GM19324 (cell line): ENCODE results near the gene CEP70.
"Not testable (repeated sequence)": the region's sequence is repeated elsewhere in the genome, so short reads cannot be mapped to it uniquely, and the experiment has no call there.

Source experiments
- ATAC-seq: cut with Tn5 transposase; IDR thresholded peaks from one replicate; pipeline ENCODE4 v1.9.1; 2021; ENCODE audit warnings: mild to moderate bottlenecking, moderate library complexity; ENCODE audit not compliant: unreplicated experiment, low FRiP score

Gene CEP70

GRCh38 chr3:138455801-138456716, 138.0 kb downstream of the CEP70 start:
- no peak for ATAC-seq

- ATAC-seq, result not testable (repeated sequence)
These were observed 140.1 kb downstream of the CEP70 start for GRCh38 chr3:138453940-138454339.

- no peak for ATAC-seq
These were observed 141.6 kb downstream of the CEP70 start for GRCh38 chr3:138452436-138452835.

GRCh38 chr3:138451595-138452162, 142.4 kb downstream of the CEP70 start:
- ATAC-seq, result no peak

GRCh38 chr3:138450704-138451424, 143.2 kb downstream of the CEP70 start:
- no peak for ATAC-seq

GRCh38 chr3:138450181-138450580, 143.9 kb downstream of the CEP70 start:
- ATAC-seq, result no peak

GRCh38 chr3:138449490-138449889, 144.6 kb downstream of the CEP70 start:
- ATAC-seq, result no peak

GRCh38 chr3:138448631-138449030, 145.4 kb downstream of the CEP70 start:
- ATAC-seq, result no peak

- no peak for ATAC-seq
These were observed 148.4 kb downstream of the CEP70 start for GRCh38 chr3:138445654-138446053.

- ATAC-seq, result no peak
These were observed 148.8 kb downstream of the CEP70 start for GRCh38 chr3:138445236-138445635.
